Chondrocyte (in vitro differentiated cells): ENCODE measurements around the gene HAUS5. TPM values are rescaled to one million over a fixed set of nuclear protein-coding genes. Genes with fewer than 3 reads are reported as not detected.
A peak's percentile ranks its signal among the peaks of the same experiment; 100 is the strongest.

Source experiments
- DNase-seq: peaks from one replicate; pipeline ENCODE4 v3.0.0; 2021; ENCODE audit warnings: mixed read lengths, low spot score
- H3K27ac Mint-ChIP-seq: one replicate; pipeline ENCODE4 v1.8.0; 2021; ENCODE audit warnings: mild to moderate bottlenecking, moderate library complexity, mixed read lengths; ENCODE audit not compliant: unreplicated experiment
- H3K27me3 Mint-ChIP-seq: 2 replicates; pipeline ENCODE4 v1.8.0; 2021; ENCODE audit warnings: low read depth, mixed read lengths
- H3K36me3 Mint-ChIP-seq: 2 replicates; pipeline ENCODE4 v1.8.0; 2021; ENCODE audit warnings: low read depth, mixed read lengths
- H3K4me1 Mint-ChIP-seq: 2 replicates; pipeline ENCODE4 v1.8.0; 2021; ENCODE audit warnings: low read depth, mild to moderate bottlenecking, mixed read lengths
- H3K4me3 Mint-ChIP-seq: one replicate; pipeline ENCODE4 v1.8.0; 2021; ENCODE audit warnings: mild to moderate bottlenecking, moderate library complexity, mixed read lengths; ENCODE audit not compliant: unreplicated experiment
- H3K9me3 Mint-ChIP-seq: 2 replicates; pipeline ENCODE4 v1.8.0; 2021; ENCODE audit warnings: low read depth, mixed read lengths
- CTCF ChIP-seq: fragments of 200-600 bp; sonication (generic); IDR thresholded peaks from 2 replicates; pipeline ENCODE4 v1.5.0; 2021; ENCODE audit warnings: antibody characterized with exemption, mild to moderate bottlenecking, moderate library complexity
- total RNA-seq: library from RNA; stranded (reverse); gene quantifications from 3 replicates; pipeline ENCODE4 v1.2.1, GENCODE V29; 2021

HAUS5 gene
- total RNA-seq, 1 donor from 2014 or later = 8.4 TPM

GRCh38 chr19:35671818-35672217 lies 59.3 kb downstream of the HAUS5 start:
- H3K27ac Mint-ChIP-seq = no peak overlapping the region
- no peaks in the 10 kb centered on the region for H3K36me3 Mint-ChIP-seq
- H3K4me1 Mint-ChIP-seq = peaks cover 8% of the 10 kb centered on the region
- H3K9me3 Mint-ChIP-seq = no peaks in the 10 kb centered on the region
- DNase-seq = no peak
- TF ChIP-seq CTCF = no peak
- H3K4me3 Mint-ChIP-seq = no peak overlapping the region
- peaks cover 25% of the 10 kb centered on the region for H3K27me3 Mint-ChIP-seq

GRCh38 chr19:35673121-35673804 lies 60.7 kb downstream of the HAUS5 start:
- no peak for DNase-seq
- no peaks in the 10 kb centered on the region for H3K9me3 Mint-ChIP-seq
- H3K27ac Mint-ChIP-seq = peak overlapping the region; percentile 36
- peaks cover 8% of the 10 kb centered on the region for H3K4me1 Mint-ChIP-seq
- no peak for TF ChIP-seq CTCF
- peaks cover 29% of the 10 kb centered on the region for H3K27me3 Mint-ChIP-seq
- H3K4me3 Mint-ChIP-seq = peak overlapping the region; percentile 75
- H3K36me3 Mint-ChIP-seq = no peaks in the 10 kb centered on the region

Other genes starting within 250 kb of the HAUS5 start
- not detected in 3 replicates for gene GPR42, start 241.7 kb upstream of the HAUS5 start, total RNA-seq
- not detected in 3 replicates for gene FFAR2, start 164.5 kb upstream of the HAUS5 start, total RNA-seq
- not detected in 3 replicates for gene KRTDAP, start 122.3 kb upstream of the HAUS5 start, total RNA-seq
- gene DMKN, start 99.1 kb upstream of the HAUS5 start, total RNA-seq = 1.3 to 2.1 TPM in 2 of 3 replicates, not detected in the other
- gene SBSN, start 84.4 kb upstream of the HAUS5 start, total RNA-seq = 0.30 to 0.56 TPM (median 0.36 TPM) in 3 replicates
- gene GAPDHS, start 79.3 kb upstream of the HAUS5 start, total RNA-seq = not detected in 3 replicates
- 86.3 to 105 TPM (median 90.9 TPM) in 3 replicates for gene TMEM147, start 67.1 kb upstream of the HAUS5 start, total RNA-seq
- gene ATP4A, start 49.1 kb upstream of the HAUS5 start, total RNA-seq = not detected in 3 replicates
- not detected in 3 replicates for gene PMIS2, start 26.6 kb upstream of the HAUS5 start, total RNA-seq
- gene RBM42, start 16.3 kb downstream of the HAUS5 start, total RNA-seq = 75.4 to 92.2 TPM (median 91.3 TPM) in 3 replicates
- 1.5 to 1.7 TPM (median 1.6 TPM) in 3 replicates for gene ETV2, start 29.0 kb downstream of the HAUS5 start, total RNA-seq
- 266 to 279 TPM (median 268 TPM) in 3 replicates for gene COX6B1, start 35.6 kb downstream of the HAUS5 start, total RNA-seq
- 0.65 TPM in 1 of 3 replicates, not detected in the others for gene UPK1A, start 53.8 kb downstream of the HAUS5 start, total RNA-seq
- gene ZBTB32, start 91.8 kb downstream of the HAUS5 start, total RNA-seq = not detected in 3 replicates
- 27.3 to 31.5 TPM (median 30.8 TPM) in 3 replicates for gene KMT2B, start 105.3 kb downstream of the HAUS5 start, total RNA-seq
- 0.59 to 1.4 TPM (median 0.99 TPM) in 3 replicates for gene IGFLR1, start 129.7 kb downstream of the HAUS5 start, total RNA-seq
- 22.9 to 28.8 TPM (median 24.7 TPM) in 3 replicates for gene U2AF1L4, start 132.7 kb downstream of the HAUS5 start, total RNA-seq
- 59.9 to 71.1 TPM (median 61.8 TPM) in 3 replicates for gene PSENEN, start 132.9 kb downstream of the HAUS5 start, total RNA-seq
- 11.9 to 18.6 TPM (median 13.5 TPM) in 3 replicates for gene LIN37, start 135.8 kb downstream of the HAUS5 start, total RNA-seq
- gene HSPB6, start 144.3 kb downstream of the HAUS5 start, total RNA-seq = 0.75 to 5.7 TPM (median 5.0 TPM) in 3 replicates
- 17.4 to 24.6 TPM (median 20.3 TPM) in 3 replicates for gene PROSER3, start 145.4 kb downstream of the HAUS5 start, total RNA-seq
- 8.5 to 14.6 TPM (median 12.0 TPM) in 3 replicates for gene ARHGAP33, start 162.8 kb downstream of the HAUS5 start, total RNA-seq
- not detected in 3 replicates for gene PRODH2, start 200.1 kb downstream of the HAUS5 start, total RNA-seq
- gene NPHS1, start 239.8 kb downstream of the HAUS5 start, total RNA-seq = not detected in 3 replicates
- gene KIRREL2, start 244.2 kb downstream of the HAUS5 start, total RNA-seq = 0.22 TPM in 1 of 3 replicates, not detected in the others